Astrocyte (in vitro differentiated cells and primary cell): ENCODE measurements around the gene SETD7.

Source experiments
- EZH2 ChIP-seq: IDR thresholded peaks from 2 replicates; pipeline ENCODE4 v1.6.1; 2012; ENCODE audit warnings: mild to moderate bottlenecking, low read length, inconsistent platforms; ENCODE audit not compliant: insufficient read depth
- TF ChIP-seq, protein P1 (sequence below): IDR thresholded peaks from 2 replicates; pipeline ENCODE4 v1.5.1; 2011; ENCODE audit warnings: low read depth, mild to moderate bottlenecking, inconsistent platforms, low read length, moderate library complexity; ENCODE audit not compliant: insufficient read depth

DNA sequence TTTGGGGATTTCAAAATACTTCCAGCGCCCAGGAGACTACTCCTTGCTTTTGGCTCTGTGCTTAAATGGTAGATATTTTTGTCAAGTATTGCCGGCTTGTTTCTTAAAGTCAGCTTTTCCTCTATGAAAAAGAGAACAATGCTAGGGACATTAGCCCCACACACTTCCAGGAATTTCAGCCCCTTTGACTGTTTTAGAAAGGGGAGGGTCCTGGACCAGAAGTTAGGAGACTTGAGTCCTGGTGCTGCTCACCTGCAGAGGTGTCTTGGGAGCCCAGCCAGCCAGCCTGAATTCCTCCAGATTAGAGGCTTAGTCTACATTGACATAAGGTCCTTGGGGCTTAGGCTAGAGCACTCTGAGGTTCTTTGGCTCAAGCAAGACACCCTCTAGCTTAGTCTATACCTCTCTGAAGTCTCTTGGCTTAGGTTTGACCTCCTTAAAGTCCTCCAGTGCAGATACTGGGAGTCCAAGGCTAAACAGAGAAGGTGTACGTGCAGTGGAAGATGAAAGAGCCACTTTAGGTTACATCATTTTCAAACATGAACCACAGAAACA lies 1.6 kb upstream of the SETD7 start:
- TF ChIP-seq, protein P1, sequence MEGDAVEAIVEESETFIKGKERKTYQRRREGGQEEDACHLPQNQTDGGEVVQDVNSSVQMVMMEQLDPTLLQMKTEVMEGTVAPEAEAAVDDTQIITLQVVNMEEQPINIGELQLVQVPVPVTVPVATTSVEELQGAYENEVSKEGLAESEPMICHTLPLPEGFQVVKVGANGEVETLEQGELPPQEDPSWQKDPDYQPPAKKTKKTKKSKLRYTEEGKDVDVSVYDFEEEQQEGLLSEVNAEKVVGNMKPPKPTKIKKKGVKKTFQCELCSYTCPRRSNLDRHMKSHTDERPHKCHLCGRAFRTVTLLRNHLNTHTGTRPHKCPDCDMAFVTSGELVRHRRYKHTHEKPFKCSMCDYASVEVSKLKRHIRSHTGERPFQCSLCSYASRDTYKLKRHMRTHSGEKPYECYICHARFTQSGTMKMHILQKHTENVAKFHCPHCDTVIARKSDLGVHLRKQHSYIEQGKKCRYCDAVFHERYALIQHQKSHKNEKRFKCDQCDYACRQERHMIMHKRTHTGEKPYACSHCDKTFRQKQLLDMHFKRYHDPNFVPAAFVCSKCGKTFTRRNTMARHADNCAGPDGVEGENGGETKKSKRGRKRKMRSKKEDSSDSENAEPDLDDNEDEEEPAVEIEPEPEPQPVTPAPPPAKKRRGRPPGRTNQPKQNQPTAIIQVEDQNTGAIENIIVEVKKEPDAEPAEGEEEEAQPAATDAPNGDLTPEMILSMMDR: no peak
- TF ChIP-seq EZH2: no peak
